ENCODE results near the gene SRP19. TPM values are rescaled to one million over a fixed set of nuclear protein-coding genes. Genes with fewer than 3 reads are reported as not detected.

SRP19 gene
- total RNA-seq, 1 experiment from 2014 or later, result 56.4 TPM

GRCh38 chr5:112878760-112879159, 17.7 kb downstream of the SRP19 start (continued):
- no peak for TF ChIP-seq E2F5 (CRISPR knock-in tag; IDR thresholded peaks at IDR 0.05)
- no peak for TF ChIP-seq FOXK1 (CRISPR knock-in tag; IDR thresholded peaks at IDR 0.05)

- no peak for TF ChIP-seq HMGXB4 (CRISPR knock-in tag; IDR thresholded peaks at IDR 0.05)
- TF ChIP-seq USF2 (CRISPR knock-in tag; IDR thresholded peaks at IDR 0.05), result no peak
- no peak for TF ChIP-seq ZNF423 (CRISPR knock-in tag; IDR thresholded peaks at IDR 0.05)
- no peak for TF ChIP-seq HMGA2 (CRISPR knock-in tag; IDR thresholded peaks at IDR 0.05)
- TF ChIP-seq TEAD4 (CRISPR knock-in tag; IDR thresholded peaks at IDR 0.05), result no peak
- TF ChIP-seq EMX1 (CRISPR knock-in tag; IDR thresholded peaks at IDR 0.05), result no peak
- TF ChIP-seq ATF3 (CRISPR knock-in tag; conservative IDR thresholded peaks at IDR 0.05), result no peak
- no peak for TF ChIP-seq ZNF219 (CRISPR knock-in tag; IDR thresholded peaks at IDR 0.05; ENCODE audit: borderline replicate concordance)
- no peak for TF ChIP-seq PREB (CRISPR knock-in tag; IDR thresholded peaks at IDR 0.05; ENCODE audit: borderline replicate concordance)
- TF ChIP-seq ATF1 (CRISPR knock-in tag; IDR thresholded peaks at IDR 0.05), result no peak
- no peak for TF ChIP-seq ERG (CRISPR knock-in tag; IDR thresholded peaks at IDR 0.05)
- TF ChIP-seq ZNF232 (CRISPR knock-in tag; IDR thresholded peaks at IDR 0.05), result no peak
- TF ChIP-seq ZNF416 (CRISPR knock-in tag; IDR thresholded peaks at IDR 0.05), result no peak
- no peak for TF ChIP-seq CTCF (IDR thresholded peaks at IDR 0.05)
- TF ChIP-seq ZNF512 (CRISPR knock-in tag; IDR thresholded peaks at IDR 0.05; ENCODE audit: borderline replicate concordance), result no peak
- no peak for TF ChIP-seq PRRX2 (CRISPR knock-in tag; IDR thresholded peaks at IDR 0.05)
- no peak for TF ChIP-seq MLX (CRISPR knock-in tag; IDR thresholded peaks at IDR 0.05)
- ATAC-seq (no peak), DNase-seq (ENCODE audit: low spot score) (no peak)
- Mint-ChIP-seq H3K4me3 (no peak overlapping the region), H3K36me3 (peaks cover 33% of the 10 kb centered on the region), H3K4me1 (peaks cover 25% of the 10 kb centered on the region), H3K27ac (peak overlapping the region; percentile 10), H3K9me3 (no peaks in the 10 kb centered on the region), H3K27me3 (ENCODE audit: low read depth) (no peaks in the 10 kb centered on the region)
- ChIA-PET CTCF (no interaction called here), POLR2A (no interaction called here)
Measured at GRCh38 chr5:112880219-112880964, 19.3 kb downstream of the SRP19 start.

Data from WTC11 (cell line).